OCI-LY3 (cell line): Measurements from ENCODE around the gene TREH.
A peak's percentile ranks its signal among the peaks of the same experiment; 100 is the strongest.
"Not testable (repeated sequence)": the region's sequence is repeated elsewhere in the genome, so short reads cannot be mapped to it uniquely, and the experiment has no call there.

Experiments
- H2AFZ ChIP-seq: fragments of 200-600, 300-600 bp; shearing (Covaris generic); 2 replicates; pipeline ENCODE4 v1.6.0; 2014; ENCODE audit warnings: antibody characterized with exemption, low read depth, low read length
- H3K27ac ChIP-seq: fragments of 200-600, 300-600 bp; sonication (generic); 2 replicates; pipeline ENCODE4 v1.5.1; 2014; ENCODE audit warnings: mild to moderate bottlenecking, low read length, moderate library complexity, mixed read lengths
- H3K27me3 ChIP-seq: fragments of 200-600, 300-600 bp; sonication (generic); 2 replicates; pipeline ENCODE4 v1.6.1; 2014; ENCODE audit warnings: low read depth, low read length, mixed read lengths
- H3K36me3 ChIP-seq: fragments of 200-600, 300-600 bp; sonication (generic); replicated peaks from 2 replicates; pipeline ENCODE3; 2014; ENCODE audit warnings: low read depth, low read length, mixed read lengths
- H3K4me1 ChIP-seq: fragments of 300-600, 200-600 bp; sonication (generic); 2 replicates; pipeline ENCODE4 v1.6.1; 2014; ENCODE audit warnings: low read length, mixed read lengths
- H3K4me2 ChIP-seq: fragments of 200-600, 300-600 bp; sonication (generic); 2 replicates; pipeline ENCODE4 v1.6.1; 2014; ENCODE audit warnings: low read length, mixed read lengths
- H3K4me3 ChIP-seq: fragments of 300-600, 200-600 bp; sonication (generic); 2 replicates; pipeline ENCODE4 v1.5.1; 2014; ENCODE audit warnings: antibody characterized with exemption, mild to moderate bottlenecking, low read length, moderate library complexity
- H3K79me2 ChIP-seq: fragments of 300-600, 200-600 bp; shearing (Covaris generic); 2 replicates; pipeline ENCODE4 v1.6.1; 2014; ENCODE audit warnings: mild to moderate bottlenecking, low read length, mixed read lengths
- H3K9ac ChIP-seq: fragments of 300-600, 200-600 bp; shearing (Covaris generic); 2 replicates; pipeline ENCODE4 v1.6.0; 2014; ENCODE audit warnings: mild to moderate bottlenecking, low read length, moderate library complexity
- H3K9me3 ChIP-seq: fragments of 200-600, 300-600 bp; shearing (Covaris generic); 2 replicates; pipeline ENCODE4 v1.6.1; 2014; ENCODE audit warnings: low read length, mixed read lengths; ENCODE audit not compliant: insufficient read depth
- H4K20me1 ChIP-seq: fragments of 200-600, 300-600 bp; sonication (generic); 2 replicates; pipeline ENCODE4 v1.6.1; 2016; ENCODE audit warnings: low read length, mixed read lengths; ENCODE audit not compliant: insufficient read depth
- CTCF ChIP-seq: fragments of 200-600, 300-600 bp; sonication (generic); IDR thresholded peaks from 2 replicates; pipeline ENCODE4 v1.5.1; 2014; ENCODE audit warnings: antibody characterized with exemption, low read length, low read depth
- EZH2phosphoT487 ChIP-seq: fragments of 200-600 bp; shearing (Covaris generic); IDR thresholded peaks from 2 replicates; pipeline ENCODE4 v1.6.1; 2018; ENCODE audit warnings: antibody characterized with exemption, mixed run types, low read depth

TREH gene

GRCh38 chr11:118689852-118690552 lies 10.6 kb upstream of the TREH start:
- no peaks in the 10 kb centered on the region for H4K20me1 ChIP-seq
- H3K27ac ChIP-seq, result peak overlapping the region; percentile 27; the same call in 1 of the 2 replicates
- H3K4me2 ChIP-seq, result peak overlapping the region; percentile 98
- no peaks in the 10 kb centered on the region for H3K36me3 ChIP-seq
- H3K9me3 ChIP-seq, result no peaks in the 10 kb centered on the region
- H3K27me3 ChIP-seq, result peaks cover 3% of the 10 kb centered on the region; the same call in 1 of the 2 replicates
- peak overlapping the region; percentile 81 for H3K9ac ChIP-seq
- H2AFZ ChIP-seq, result peak overlapping the region; percentile 77
- H3K4me1 ChIP-seq, result peaks cover 18% of the 10 kb centered on the region
- H3K4me3 ChIP-seq, result peak overlapping the region; percentile 82
- H3K79me2 ChIP-seq, result no peaks in the 10 kb centered on the region
- TF ChIP-seq CTCF (peak; percentile 74), EZH2phosphoT487 (no peak)

- Histone ChIP-seq H3K4me1 (peaks cover 18% of the 10 kb centered on the region), H3K9ac (no peak overlapping the region), H3K4me2 (peak overlapping the region; percentile 98; the same call in 1 of the 2 replicates), H3K36me3 (no peaks in the 10 kb centered on the region), H3K27ac (no peak overlapping the region), H3K79me2 (no peaks in the 10 kb centered on the region), H3K27me3 (peaks cover 5% of the 10 kb centered on the region; the same call in 1 of the 2 replicates), H2AFZ (no peak overlapping the region), H4K20me1 (no peaks in the 10 kb centered on the region), H3K9me3 (no peaks in the 10 kb centered on the region), H3K4me3 (0 out of 2 replicates have a peak overlapping the region, but pooled peaks have one; percentile 82)
- TF ChIP-seq EZH2phosphoT487 (no peak), CTCF (no peak)
Observed at GRCh38 chr11:118689503-118689851, 10.0 kb upstream of the TREH start.

- peaks cover 6% of the 10 kb centered on the region; the same call in 1 of the 2 replicates for H3K27me3 ChIP-seq
- TF ChIP-seq CTCF, result no peak
- TF ChIP-seq EZH2phosphoT487, result no peak
- H3K4me3 ChIP-seq, result no peak overlapping the region
- no peaks in the 10 kb centered on the region for H3K36me3 ChIP-seq
- no peaks in the 10 kb centered on the region for H4K20me1 ChIP-seq
- no peak overlapping the region for H3K4me2 ChIP-seq
- H2AFZ ChIP-seq, result no peak overlapping the region
- no peaks in the 10 kb centered on the region for H3K79me2 ChIP-seq
- H3K9ac ChIP-seq, result no peak overlapping the region
- no peak overlapping the region for H3K27ac ChIP-seq
- peaks cover 18% of the 10 kb centered on the region for H3K4me1 ChIP-seq
- no peaks in the 10 kb centered on the region for H3K9me3 ChIP-seq
Observed at GRCh38 chr11:118688851-118689502, 9.5 kb upstream of the TREH start.

- peaks cover 18% of the 10 kb centered on the region for H3K4me1 ChIP-seq
- H3K4me2 ChIP-seq, result not testable (repeated sequence)
Observed at GRCh38 chr11:118688339-118688738, 8.9 kb upstream of the TREH start.

More at GRCh38 chr11:118688339-118688738, 8.9 kb upstream of the TREH start:
- not testable (repeated sequence) for H3K4me3 ChIP-seq, H3K27me3 ChIP-seq, H3K9me3 ChIP-seq, H3K9ac ChIP-seq, H3K27ac ChIP-seq, H2AFZ ChIP-seq, H4K20me1 ChIP-seq, H3K79me2 ChIP-seq, H3K36me3 ChIP-seq
